HS-27A (cell line): ENCODE data around the gene ZNF32.
A peak's percentile ranks its signal among the peaks of the same experiment; 100 is the strongest.

ENCODE experiments used
- DNase-seq: peaks from one replicate; pipeline ENCODE4 v3.0.0-alpha.2; 2012; ENCODE audit warnings: low read depth, missing footprints

The ZNF32 gene

GRCh38 chr10:43648398-43649184 lies at the start of gene ZNF32:
ZNF32 (minus strand) TSS chr10:43648881; CDS start chr10:43646133, 2,748 bp downstream.
- peak; percentile 14 for DNase-seq

- DNase-seq = no peak
These were observed 49.5 kb upstream of the ZNF32 start for GRCh38 chr10:43698156-43698555.

- DNase-seq = no peak
These were observed 48.3 kb upstream of the ZNF32 start for GRCh38 chr10:43696909-43697483.

GRCh38 chr10:43695730-43696129 lies 47.0 kb upstream of the ZNF32 start:
- no peak for DNase-seq

- DNase-seq = no peak
These were observed 46.6 kb upstream of the ZNF32 start for GRCh38 chr10:43695321-43695720.

GRCh38 chr10:43694526-43694925 lies 45.8 kb upstream of the ZNF32 start:
- no peak for DNase-seq

GRCh38 chr10:43693602-43694001 lies 44.9 kb upstream of the ZNF32 start:
- DNase-seq = no peak

GRCh38 chr10:43692051-43692825 lies 43.6 kb upstream of the ZNF32 start:
- no peak for DNase-seq

GRCh38 chr10:43691485-43691884 lies 42.8 kb upstream of the ZNF32 start:
- DNase-seq = peak; percentile 3

GRCh38 chr10:43689955-43690771 lies 41.5 kb upstream of the ZNF32 start:
- no peak for DNase-seq

GRCh38 chr10:43689618-43689954 lies 40.9 kb upstream of the ZNF32 start:
- no peak for DNase-seq

- no peak for DNase-seq
These were observed 40.4 kb upstream of the ZNF32 start for GRCh38 chr10:43689007-43689491.

GRCh38 chr10:43688348-43688892 lies 39.7 kb upstream of the ZNF32 start:
- DNase-seq = no peak

GRCh38 chr10:43687373-43687772 lies 38.7 kb upstream of the ZNF32 start:
- DNase-seq = no peak

GRCh38 chr10:43686414-43686813 lies 37.7 kb upstream of the ZNF32 start:
- no peak for DNase-seq

GRCh38 chr10:43685744-43686143 lies 37.1 kb upstream of the ZNF32 start:
- DNase-seq = no peak

GRCh38 chr10:43684292-43684559 lies 35.5 kb upstream of the ZNF32 start:
- DNase-seq = no peak

- no peak for DNase-seq
These were observed 35.0 kb upstream of the ZNF32 start for GRCh38 chr10:43683451-43684291.

GRCh38 chr10:43682956-43683355 lies 34.3 kb upstream of the ZNF32 start:
- DNase-seq = no peak

- DNase-seq = no peak
These were observed 33.0 kb upstream of the ZNF32 start for GRCh38 chr10:43681721-43682120.

- no peak for DNase-seq
These were observed 32.5 kb upstream of the ZNF32 start for GRCh38 chr10:43681220-43681619.
